Endometrial microvascular endothelial cells (primary cell): ENCODE measurements around the gene MPI. TPM values are rescaled to one million over a fixed set of nuclear protein-coding genes. Genes with fewer than 3 reads are reported as not detected.

ENCODE experiments used
- in situ Hi-C: cut with HindIII; loops from 2 replicates; pipeline ENCODE4 v1.10.0; 2017; ENCODE audit warnings: low sequenced_read_pairs, low pct_unique_long_range_greater_than_20kb; ENCODE audit errors: inconsistent ontology term
- total RNA-seq: library from RNA; depleted of rRNA; stranded (reverse); fragments of >200 nt; gene quantifications from one replicate; pipeline ENCODE4 v1.2.3, GENCODE V29; 2015; ENCODE audit errors: inconsistent ontology term

MPI gene
- total RNA-seq, 1 donor from 2014 or later = 48.7 TPM

GRCh38 chr15:74857671-74858368 lies 32.0 kb upstream of the MPI start:
- in situ Hi-C loops = no loop called here

GRCh38 chr15:74858369-74858740 lies 31.5 kb upstream of the MPI start:
- in situ Hi-C loops = no loop called here

GRCh38 chr15:74863239-74864056 lies 26.4 kb upstream of the MPI start:
- in situ Hi-C loops = no loop called here

- in situ Hi-C loops = no loop called here
Measured at GRCh38 chr15:74864296-74864695, 25.5 kb upstream of the MPI start.

GRCh38 chr15:74865316-74865715 lies 24.5 kb upstream of the MPI start:
- in situ Hi-C loops = no loop called here

- in situ Hi-C loops = no loop called here
Measured at GRCh38 chr15:74866090-74866489, 23.8 kb upstream of the MPI start.

- in situ Hi-C loops = no loop called here
Measured at GRCh38 chr15:74867466-74868038, 22.3 kb upstream of the MPI start.

GRCh38 chr15:74868059-74868458 lies 21.8 kb upstream of the MPI start:
- in situ Hi-C loops = no loop called here

- in situ Hi-C loops = no loop called here
Measured at GRCh38 chr15:74869372-74869725, 20.5 kb upstream of the MPI start.

- in situ Hi-C loops = no loop called here
Measured at GRCh38 chr15:74869726-74870407, 20.0 kb upstream of the MPI start.

GRCh38 chr15:74870436-74871215 lies 19.2 kb upstream of the MPI start:
- in situ Hi-C loops = no loop called here

GRCh38 chr15:74872702-74873035 lies 17.2 kb upstream of the MPI start:
- in situ Hi-C loops = no loop called here

GRCh38 chr15:74873036-74873755 lies 16.6 kb upstream of the MPI start, which contains the start of gene SCAMP2:
SCAMP2 (minus strand) TSS chr15:74873365; CDS start chr15:74873255, 110 bp downstream.
- in situ Hi-C loops = no loop called here

GRCh38 chr15:74873756-74874424 lies 16.0 kb upstream of the MPI start:
- in situ Hi-C loops = no loop called here

GRCh38 chr15:74878273-74878672 lies 11.6 kb upstream of the MPI start:
- in situ Hi-C loops = no loop called here

GRCh38 chr15:74882528-74882927 lies 7.3 kb upstream of the MPI start:
- in situ Hi-C loops = no loop called here

GRCh38 chr15:74884428-74885223 lies 5.2 kb upstream of the MPI start:
- in situ Hi-C loops = no loop called here
